HFF-Myc (cell line): ENCODE measurements around the gene THADA.

Experiments used
- DNase-seq: peaks from one replicate; pipeline ENCODE4 v3.0.0-alpha.2; 2011; ENCODE audit warnings: low read depth; ENCODE audit errors: extremely low read depth
- H3K4me3 ChIP-seq: replicated peaks from 2 replicates; pipeline ENCODE4 v1.5.1; 2011; ENCODE audit warnings: low read depth, mild to moderate bottlenecking, control low read depth, low read length
- TF ChIP-seq, protein P1 (sequence below): IDR thresholded peaks from 2 replicates; pipeline ENCODE4 v1.5.1; 2012; ENCODE audit warnings: mild to moderate bottlenecking, low read depth, low read length, control low read depth; ENCODE audit errors: missing control alignments

Gene THADA

DNA sequence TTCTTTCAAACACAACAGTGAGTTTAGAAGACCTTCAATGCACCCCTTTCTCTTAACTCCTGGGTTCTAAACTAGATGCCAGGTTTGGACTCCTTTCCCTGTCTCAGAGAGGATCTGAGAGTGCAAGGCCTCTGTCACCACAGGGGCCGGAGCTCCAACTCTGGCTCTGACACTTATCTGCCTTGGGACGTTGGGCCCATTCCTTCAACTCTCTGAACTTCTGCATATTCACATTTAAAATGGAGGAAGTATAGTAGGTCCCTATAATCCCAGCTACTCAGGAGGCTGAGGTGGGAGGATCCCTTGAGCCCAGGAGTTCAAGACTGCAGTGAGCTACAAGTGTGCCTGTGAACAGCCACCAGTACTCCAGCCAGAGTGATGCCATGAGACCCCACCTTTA lies 325.4 kb downstream of the THADA start:
- no peak for DNase-seq
- TF ChIP-seq, protein P1, sequence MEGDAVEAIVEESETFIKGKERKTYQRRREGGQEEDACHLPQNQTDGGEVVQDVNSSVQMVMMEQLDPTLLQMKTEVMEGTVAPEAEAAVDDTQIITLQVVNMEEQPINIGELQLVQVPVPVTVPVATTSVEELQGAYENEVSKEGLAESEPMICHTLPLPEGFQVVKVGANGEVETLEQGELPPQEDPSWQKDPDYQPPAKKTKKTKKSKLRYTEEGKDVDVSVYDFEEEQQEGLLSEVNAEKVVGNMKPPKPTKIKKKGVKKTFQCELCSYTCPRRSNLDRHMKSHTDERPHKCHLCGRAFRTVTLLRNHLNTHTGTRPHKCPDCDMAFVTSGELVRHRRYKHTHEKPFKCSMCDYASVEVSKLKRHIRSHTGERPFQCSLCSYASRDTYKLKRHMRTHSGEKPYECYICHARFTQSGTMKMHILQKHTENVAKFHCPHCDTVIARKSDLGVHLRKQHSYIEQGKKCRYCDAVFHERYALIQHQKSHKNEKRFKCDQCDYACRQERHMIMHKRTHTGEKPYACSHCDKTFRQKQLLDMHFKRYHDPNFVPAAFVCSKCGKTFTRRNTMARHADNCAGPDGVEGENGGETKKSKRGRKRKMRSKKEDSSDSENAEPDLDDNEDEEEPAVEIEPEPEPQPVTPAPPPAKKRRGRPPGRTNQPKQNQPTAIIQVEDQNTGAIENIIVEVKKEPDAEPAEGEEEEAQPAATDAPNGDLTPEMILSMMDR = no peak

DNA sequence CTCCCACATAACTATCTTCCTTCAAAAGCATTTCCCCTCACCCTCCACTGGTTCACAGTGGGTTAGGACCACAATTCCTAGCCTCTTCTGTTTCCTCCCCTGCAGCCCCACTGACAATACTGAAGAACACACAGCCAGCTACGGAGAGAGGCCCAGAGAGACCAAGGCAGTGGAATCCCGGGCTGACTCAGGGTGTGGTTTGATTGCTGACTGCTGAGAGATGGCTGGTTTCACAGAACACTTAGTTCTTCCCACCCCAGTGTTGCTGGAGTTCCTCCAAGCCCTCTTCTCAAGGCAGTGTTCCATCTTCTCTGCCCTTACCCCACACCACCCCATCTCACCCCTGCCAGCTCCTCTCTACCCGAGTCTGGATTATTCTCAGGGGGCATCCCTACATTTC lies 326.1 kb downstream of the THADA start:
- TF ChIP-seq, protein P1 = no peak
- no peak overlapping the region for H3K4me3 ChIP-seq
- no peak for DNase-seq

More for the DNA sequence above, 325.4 kb downstream of the THADA start:
- no peak overlapping the region for H3K4me3 ChIP-seq

DNA sequence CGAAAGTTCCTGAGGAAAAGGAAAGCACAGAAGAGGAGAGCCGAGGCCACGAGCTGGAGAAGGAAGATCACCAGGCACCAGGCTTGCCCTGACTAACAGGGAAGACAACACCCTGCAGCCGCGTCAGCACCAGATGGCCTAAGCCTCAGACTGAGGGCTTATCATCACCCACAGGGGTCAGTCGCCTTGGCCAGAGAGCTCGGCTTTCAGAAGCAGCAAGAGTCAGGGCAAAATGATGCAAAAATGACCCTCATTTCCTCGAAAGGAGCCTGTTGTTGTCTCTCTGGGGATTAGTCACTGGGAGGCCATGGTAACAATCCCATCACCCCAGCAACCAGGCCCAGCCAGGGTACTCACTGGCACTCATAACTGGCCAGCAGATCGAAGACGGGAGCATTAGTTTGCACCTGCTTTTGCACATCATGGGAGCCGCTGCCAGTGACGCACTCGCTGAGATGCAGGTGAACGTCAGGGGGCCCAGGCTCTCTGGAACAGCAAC lies 326.7 kb downstream of the THADA start:
- DNase-seq = peak; percentile 92
- H3K4me3 ChIP-seq = no peak overlapping the region
- TF ChIP-seq, protein P1 = no peak

DNA sequence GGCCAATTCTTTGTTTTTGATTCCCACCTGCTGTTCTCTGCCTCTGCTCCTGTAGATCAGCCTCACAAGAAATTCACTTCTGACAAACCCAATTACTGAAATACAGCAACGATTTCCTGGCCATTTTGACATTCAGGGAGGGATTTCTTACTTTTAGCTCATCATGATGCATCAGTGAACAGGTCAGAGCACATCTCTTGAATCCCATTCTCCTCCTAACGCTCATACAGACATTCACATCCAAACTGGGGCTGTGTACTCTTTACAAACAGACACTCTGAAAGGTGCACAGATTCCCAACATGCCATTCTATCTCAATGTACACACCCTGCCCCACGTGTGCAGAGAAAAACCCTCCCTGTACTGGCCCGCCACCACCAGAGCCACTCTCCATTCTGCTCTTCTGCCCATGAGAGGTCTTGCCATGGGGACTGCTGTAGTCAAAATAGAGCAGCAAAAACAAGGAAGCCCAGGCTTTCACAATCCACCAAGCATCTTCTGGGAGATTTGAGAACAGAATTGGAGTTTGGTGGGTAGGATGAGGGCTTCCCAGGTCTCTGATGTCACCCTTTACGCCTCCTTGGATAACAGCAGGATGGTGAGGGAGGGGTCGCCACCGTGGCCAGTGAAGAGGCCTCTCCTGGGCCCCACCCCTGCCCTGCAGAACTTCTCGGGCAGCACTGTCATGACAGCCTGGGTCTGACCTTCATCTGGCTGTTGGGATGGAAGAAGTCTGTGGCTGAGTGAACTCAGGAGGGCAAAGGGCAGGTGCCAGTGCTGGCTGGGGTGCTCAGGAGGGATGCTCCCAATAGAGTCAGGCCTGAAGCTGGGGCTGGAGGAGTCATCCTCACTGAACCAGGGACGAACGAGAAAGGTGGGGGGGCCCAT lies 327.5 kb downstream of the THADA start:
- H3K4me3 ChIP-seq = no peak overlapping the region
- TF ChIP-seq, protein P1 = no peak
- no peak for DNase-seq

DNA sequence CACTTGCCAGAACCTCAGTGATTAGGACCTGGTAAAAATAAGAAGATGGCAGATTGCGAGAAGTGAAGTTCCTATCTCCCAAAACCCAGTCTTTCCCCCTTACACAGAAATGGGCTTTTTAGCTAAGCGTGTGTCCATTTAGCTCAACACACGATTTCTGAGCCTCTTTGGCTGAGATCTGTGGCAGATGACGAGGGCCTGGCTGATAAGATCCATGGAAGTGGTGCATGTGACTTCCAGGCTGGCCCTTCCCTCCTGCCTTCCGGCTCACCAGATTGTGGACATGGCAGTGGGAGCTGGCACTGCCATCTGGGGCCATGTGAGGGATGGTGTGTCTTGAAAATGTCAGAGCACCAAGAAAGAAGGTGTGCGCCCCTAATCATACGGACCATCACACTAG lies 328.5 kb downstream of the THADA start:
- no peak overlapping the region for H3K4me3 ChIP-seq
- TF ChIP-seq, protein P1 = no peak
- no peak for DNase-seq

DNA sequence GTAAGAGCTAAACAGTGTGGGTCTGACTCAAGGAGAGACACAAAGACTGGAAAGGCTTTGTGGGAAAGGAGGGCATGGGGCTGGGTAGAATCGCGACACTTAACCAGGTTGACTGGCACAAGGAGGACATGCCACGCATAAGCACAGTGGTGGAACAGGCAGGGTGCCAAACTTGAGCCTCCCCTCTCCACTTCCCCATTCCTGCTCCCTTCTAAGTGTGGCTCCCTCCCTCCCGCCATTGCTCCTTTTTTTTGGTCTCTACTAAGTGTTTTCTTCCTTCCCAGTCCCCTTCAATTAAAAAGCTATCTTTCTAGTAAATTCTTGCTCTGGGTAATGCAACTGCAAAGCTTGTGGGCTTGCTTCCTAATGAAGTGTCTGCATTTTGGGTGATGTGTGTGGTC lies 329.1 kb downstream of the THADA start:
- H3K4me3 ChIP-seq = no peak overlapping the region
- TF ChIP-seq, protein P1 = no peak
- no peak for DNase-seq
